B cell (primary cell): Measurements from ENCODE around the gene AMBRA1. TPM values are rescaled to one million over a fixed set of nuclear protein-coding genes. Genes with fewer than 3 reads are reported as not detected.

Experiments
- ATAC-seq: fragments of 200-7000 bp; cut with Tn5 transposase; one replicate; pipeline ENCODE4 v1.10.0; 2021; ENCODE audit warnings: low read depth, mild to moderate bottlenecking, moderate number of reproducible peaks, moderate library complexity
- CTCF ChIA-PET: fragments of 350-600 bp; sonication (Branson Sonifier 250); formaldehyde crosslinking; loops from one replicate; lab custom pipeline; 2021; ENCODE audit warnings: antibody characterized with exemption, inconsistent platforms; lab: Charles Lee
- POLR2A ChIA-PET: fragments of 350-600 bp; sonication (Branson Sonifier 250); formaldehyde crosslinking; loops from one replicate; lab custom pipeline; 2021; ENCODE audit warnings: antibody characterized with exemption; lab: Charles Lee
- DNase-seq: peaks from one replicate; pipeline ENCODE4 v3.0.0; 2013
- H2AFZ ChIP-seq: 2 replicates; pipeline ENCODE4 v1.6.1; 2012; ENCODE audit warnings: mild to moderate bottlenecking, low read depth, low read length; ENCODE audit not compliant: insufficient read depth, poor library complexity, severe bottlenecking
- H3K27ac ChIP-seq, 2 donors: 1 replicate in 1 of 2; 2 replicates in 1 of 2; pipeline ENCODE4 v1.5.1; 2012 to 2013; ENCODE audit warnings: low read length in 2 of 2, mild to moderate bottlenecking in 2 of 2, moderate library complexity in 1 of 2
- H3K27me3 ChIP-seq, 4 experiments: fragments of 200-600 bp in 1 of 4; sonication (generic) in 1 of 4; replicated peaks in 1 of 4; 1 replicate in 2 of 4; 2 replicates in 2 of 4; pipeline versions ENCODE4 v1.6.1 to v1.7.0; 2013 to 2016; ENCODE audit warnings: low read length in 3 of 4, mild to moderate bottlenecking in 2 of 4, mixed read lengths in 1 of 4, moderate library complexity in 1 of 4; ENCODE audit not compliant: insufficient read depth in 4 of 4, control insufficient read depth in 3 of 4; ENCODE audit errors: control extremely low read depth in 1 of 4
- H3K36me3 ChIP-seq, 2 experiments: replicated peaks in 1 of 2; 1 replicate in 1 of 2; 2 replicates in 1 of 2; pipeline versions ENCODE4 v1.6.1 to v1.7.1; 2013; ENCODE audit warnings: low read length in 1 of 2; ENCODE audit not compliant: insufficient read depth in 2 of 2, control insufficient read depth in 1 of 2; ENCODE audit errors: control extremely low read depth in 1 of 2, extremely low read depth in 1 of 2
- H3K4me1 ChIP-seq, 2 donors: fragments of 200-600 bp in 1 of 2; sonication (generic) in 1 of 2; 1 replicate in 1 of 2; 2 replicates in 1 of 2; pipeline versions ENCODE4 v1.5.1 to v1.6.1; 2013 to 2017; ENCODE audit warnings: low read length in 2 of 2; ENCODE audit not compliant: control insufficient read depth in 2 of 2, insufficient read depth in 2 of 2
- H3K4me2 ChIP-seq: replicated peaks from 2 replicates; pipeline ENCODE3; 2012; ENCODE audit warnings: mild to moderate bottlenecking, low read depth, low read length; ENCODE audit not compliant: poor library complexity, severe bottlenecking
- H3K4me3 ChIP-seq, 5 experiments: fragments of 200-600 bp in 1 of 5; sonication (generic) in 1 of 5; 1 replicate in 3 of 5; 2 replicates in 2 of 5; pipeline versions ENCODE4 v1.5.1 to v1.7.0; 2011 to 2016; ENCODE audit warnings: low read length in 4 of 5, mild to moderate bottlenecking in 4 of 5, low read depth in 2 of 5, control low read depth in 1 of 5, moderate library complexity in 1 of 5; ENCODE audit not compliant: insufficient read depth in 1 of 5; ENCODE audit errors: control extremely low read depth in 1 of 5, extremely low read depth in 1 of 5
- H3K79me2 ChIP-seq: fragments of 200-600 bp; sonication (generic); one replicate; pipeline ENCODE4 v1.6.0; 2016; ENCODE audit warnings: low read length; ENCODE audit not compliant: control insufficient read depth, insufficient read depth
- H3K9ac ChIP-seq: fragments of 200-600 bp; sonication (generic); 2 replicates; pipeline ENCODE4 v1.6.1; 2017; ENCODE audit warnings: mild to moderate bottlenecking, low read length, moderate library complexity
- H3K9me3 ChIP-seq, 3 donors: one replicate each; pipeline versions ENCODE4 v1.6.1 to v1.7.1; 2013; ENCODE audit warnings: low read length in 2 of 3; ENCODE audit not compliant: control insufficient read depth in 2 of 3, insufficient read depth in 1 of 3; ENCODE audit errors: control extremely low read depth in 1 of 3
- H4K20me1 ChIP-seq: 2 replicates; pipeline ENCODE4 v1.6.0; 2012; ENCODE audit warnings: mild to moderate bottlenecking, low read length; ENCODE audit not compliant: insufficient read depth, control insufficient read depth, poor library complexity, severe bottlenecking
- H3K27ac Mint-ChIP-seq: one replicate; pipeline ENCODE4 v1.8.0; 2021; ENCODE audit warnings: mixed read lengths
- H3K27me3 Mint-ChIP-seq: one replicate; pipeline ENCODE4 v1.8.0; 2021; ENCODE audit warnings: mixed read lengths
- H3K4me1 Mint-ChIP-seq: one replicate; pipeline ENCODE4 v1.8.0; 2021; ENCODE audit warnings: mixed read lengths
- H3K4me3 Mint-ChIP-seq: one replicate; pipeline ENCODE4 v1.8.0; 2021; ENCODE audit warnings: mixed read lengths
- H3K9me3 Mint-ChIP-seq: one replicate; pipeline ENCODE4 v1.8.0; 2022; ENCODE audit warnings: mixed read lengths; ENCODE audit not compliant: insufficient read depth
- CTCF ChIP-seq: fragments of 200-600 bp; IDR thresholded peaks from one replicate; pipeline ENCODE4 v1.8.0; 2022; ENCODE audit warnings: antibody characterized with exemption, mild to moderate bottlenecking
- EZH2 ChIP-seq: IDR thresholded peaks from 2 replicates; pipeline ENCODE4 v1.6.1; 2012; ENCODE audit warnings: borderline replicate concordance, low read depth, mild to moderate bottlenecking, moderate library complexity, low read length; ENCODE audit not compliant: insufficient read depth, poor library complexity, severe bottlenecking
- whole genome bisulfite sequencing: methylation state at CpG from one replicate; pipeline ENCODE4 v1.1.5; 2013; ENCODE audit warnings: missing lambda C conversion rate; ENCODE audit not compliant: insufficient coverage; 5-methylcytosine and 5-hydroxymethylcytosine counted together
- intact Hi-C: fragments of 100-400 bp; cut with micrococcal nuclease; formaldehyde crosslinking; loops from one replicate; pipeline ENCODE4 v1.10.0; 2022
- polyA plus RNA-seq: library from polyadenylated mRNA; depleted of rRNA; stranded (reverse); fragments of >200 nt; gene quantifications from 2 replicates; pipeline ENCODE4 v1.2.3, GENCODE V29; 2012
- total RNA-seq, 2 donors: library from RNA; stranded (reverse); fragments of 120-200 nt in 1 of 2; gene quantifications; 1 replicate in 1 of 2; 2 replicates in 1 of 2; pipeline versions ENCODE4 v1.2.3 to v1.2.4, GENCODE V29; 2013 to 2022

AMBRA1 gene
- total and polyA plus RNA-seq, 2 donors (not counting 1 experiment from before 2014, with no cell fraction given), result 13.8 to 36.1 TPM

- Mint-ChIP-seq H3K4me3 (no peak overlapping the region), H3K9me3 (no peaks in the 10 kb centered on the region)
- peaks cover 0 to 40% of the 10 kb centered on the region in 2 experiments for H3K36me3 ChIP-seq
Measured at GRCh38 chr11:46427364-46427763, 166.5 kb downstream of the AMBRA1 start.

More at GRCh38 chr11:46427364-46427763, 166.5 kb downstream of the AMBRA1 start:
- Histone ChIP-seq H3K27me3 (no peaks in the 10 kb centered on the region), H2AFZ (no peak overlapping the region), H4K20me1 (peaks cover 4% of the 10 kb centered on the region), H3K4me2 (no peak overlapping the region), H3K4me3 (no peak overlapping the region), H3K79me2 (no peaks in the 10 kb centered on the region), H3K9me3 (no peaks in the 10 kb centered on the region), H3K4me1 (no peaks in the 10 kb centered on the region), H3K27ac (no peak overlapping the region), H3K9ac (no peak overlapping the region)
- CTCF ChIA-PET, result no interaction called here
- ATAC-seq, result no peak
- Mint-ChIP-seq H3K27ac (no peak overlapping the region), H3K4me1 (no peaks in the 10 kb centered on the region), H3K27me3 (no peaks in the 10 kb centered on the region)
- DNase-seq, result no peak
- TF ChIP-seq EZH2, result no peak
- TF ChIP-seq CTCF, result no peak
- intact Hi-C loops, result no loop called here
- POLR2A ChIA-PET, result no interaction called here
- 95% methylated on average over 9 of the region's 9 CpGs for WGBS
